RKO (cell line): ENCODE results near the gene NUMA1.

Experiments used
- DNase-seq: peaks from one replicate; pipeline ENCODE4 v3.0.0-alpha.2; 2016; ENCODE audit warnings: low spot score

Gene NUMA1

GRCh38 chr11:71976551-71976950 lies 103.8 kb downstream of the NUMA1 start:
- no peak for DNase-seq

- peak; percentile 42 for DNase-seq
Observed at GRCh38 chr11:71971680-71972079, 108.7 kb downstream of the NUMA1 start.

- DNase-seq, result no peak
Observed at GRCh38 chr11:71964641-71965040, 115.7 kb downstream of the NUMA1 start.

- DNase-seq, result no peak
Observed at GRCh38 chr11:71963468-71963867, 116.9 kb downstream of the NUMA1 start.

- no peak for DNase-seq
Observed at GRCh38 chr11:71962428-71963038, 117.8 kb downstream of the NUMA1 start.

GRCh38 chr11:71955898-71956456 lies 124.4 kb downstream of the NUMA1 start:
- no peak for DNase-seq
